Measurements from ENCODE around the gene HMCN1.
"Not testable (repeated sequence)": the region's sequence is repeated elsewhere in the genome, so short reads cannot be mapped to it uniquely, and the experiment has no call there.

HMCN1 gene

GRCh38 chr1:185792040-185792439, 57.8 kb downstream of the HMCN1 start:
- no peak for DNase-seq (ENCODE audit: low read depth in 1 of 2, low spot score in 1 of 2)

GRCh38 chr1:185794495-185794894, 60.3 kb downstream of the HMCN1 start:
- DNase-seq (ENCODE audit: low read depth in 1 of 2, low spot score in 1 of 2); in situ Hi-C loops (cut with HindIII; ENCODE audit: low pct_unique_long_range_greater_than_20kb, low sequenced_read_pairs): not testable (repeated sequence)

More at GRCh38 chr1:185792040-185792439, 57.8 kb downstream of the HMCN1 start:
- TF ChIP-seq JUND (IDR thresholded peaks at IDR 0.05; ENCODE audit: low read depth), result no peak
- in situ Hi-C loops (cut with HindIII; ENCODE audit: low pct_unique_long_range_greater_than_20kb, low sequenced_read_pairs), result no loop called here

- TF ChIP-seq JUND (IDR thresholded peaks at IDR 0.05; ENCODE audit: low read depth), result no peak
- in situ Hi-C loops (cut with HindIII; ENCODE audit: low pct_unique_long_range_greater_than_20kb, low sequenced_read_pairs), result no loop called here
- DNase-seq (ENCODE audit: low read depth in 1 of 2, low spot score in 1 of 2), result no peak
These were observed 61.0 kb downstream of the HMCN1 start for GRCh38 chr1:185795181-185795580.

- in situ Hi-C loops (cut with HindIII; ENCODE audit: low pct_unique_long_range_greater_than_20kb, low sequenced_read_pairs), result no loop called here
- no peak for TF ChIP-seq JUND (IDR thresholded peaks at IDR 0.05; ENCODE audit: low read depth)
- DNase-seq (ENCODE audit: low read depth in 1 of 2, low spot score in 1 of 2), result no peak
These were observed 64.3 kb downstream of the HMCN1 start for GRCh38 chr1:185798505-185798904.

GRCh38 chr1:185803241-185803640, 69.0 kb downstream of the HMCN1 start:
- no peak for TF ChIP-seq JUND (IDR thresholded peaks at IDR 0.05; ENCODE audit: low read depth)
- in situ Hi-C loops (cut with HindIII; ENCODE audit: low pct_unique_long_range_greater_than_20kb, low sequenced_read_pairs), result no loop called here
- DNase-seq (ENCODE audit: low read depth in 1 of 2, low spot score in 1 of 2), result no peak

- DNase-seq (ENCODE audit: low read depth in 1 of 2, low spot score in 1 of 2), result peak in 1 of 2 experiments; percentile 33
- in situ Hi-C loops (cut with HindIII; ENCODE audit: low pct_unique_long_range_greater_than_20kb, low sequenced_read_pairs), result no loop called here
- TF ChIP-seq JUND (IDR thresholded peaks at IDR 0.05; ENCODE audit: low read depth), result no peak
These were observed 70.0 kb downstream of the HMCN1 start for GRCh38 chr1:185804206-185804605.

- in situ Hi-C loops (cut with HindIII; ENCODE audit: low pct_unique_long_range_greater_than_20kb, low sequenced_read_pairs), result no loop called here
- DNase-seq (ENCODE audit: low read depth in 1 of 2, low spot score in 1 of 2), result no peak
- TF ChIP-seq JUND (IDR thresholded peaks at IDR 0.05; ENCODE audit: low read depth), result no peak
These were observed 70.4 kb downstream of the HMCN1 start for GRCh38 chr1:185804608-185805007.

GRCh38 chr1:185807275-185807674, 73.1 kb downstream of the HMCN1 start:
- no peak for TF ChIP-seq JUND (IDR thresholded peaks at IDR 0.05; ENCODE audit: low read depth)
- no peak for DNase-seq (ENCODE audit: low read depth in 1 of 2, low spot score in 1 of 2)
- in situ Hi-C loops (cut with HindIII; ENCODE audit: low pct_unique_long_range_greater_than_20kb, low sequenced_read_pairs), result no loop called here

GRCh38 chr1:185808631-185809030, 74.4 kb downstream of the HMCN1 start:
- no peak for TF ChIP-seq JUND (IDR thresholded peaks at IDR 0.05; ENCODE audit: low read depth)
- in situ Hi-C loops (cut with HindIII; ENCODE audit: low pct_unique_long_range_greater_than_20kb, low sequenced_read_pairs), result no loop called here
- DNase-seq (ENCODE audit: low read depth in 1 of 2, low spot score in 1 of 2), result no peak

GRCh38 chr1:185811073-185811709, 77.0 kb downstream of the HMCN1 start:
- no peak for TF ChIP-seq JUND (IDR thresholded peaks at IDR 0.05; ENCODE audit: low read depth)
- no peak for DNase-seq (ENCODE audit: low read depth in 1 of 2, low spot score in 1 of 2)
- in situ Hi-C loops (cut with HindIII; ENCODE audit: low pct_unique_long_range_greater_than_20kb, low sequenced_read_pairs), result no loop called here

GRCh38 chr1:185812934-185813333, 78.7 kb downstream of the HMCN1 start:
- no peak for DNase-seq (ENCODE audit: low read depth in 1 of 2, low spot score in 1 of 2)
- in situ Hi-C loops (cut with HindIII; ENCODE audit: low pct_unique_long_range_greater_than_20kb, low sequenced_read_pairs), result no loop called here
- TF ChIP-seq JUND (IDR thresholded peaks at IDR 0.05; ENCODE audit: low read depth), result no peak

- peak in 1 of 2 experiments; percentile 84 for DNase-seq (ENCODE audit: low read depth in 1 of 2, low spot score in 1 of 2)
- no peak for TF ChIP-seq JUND (IDR thresholded peaks at IDR 0.05; ENCODE audit: low read depth)
- in situ Hi-C loops (cut with HindIII; ENCODE audit: low pct_unique_long_range_greater_than_20kb, low sequenced_read_pairs), result no loop called here
These were observed 79.3 kb downstream of the HMCN1 start for GRCh38 chr1:185813401-185813979.

GRCh38 chr1:185816460-185816859, 82.3 kb downstream of the HMCN1 start:
- no peak for DNase-seq (ENCODE audit: low read depth in 1 of 2, low spot score in 1 of 2)
- no peak for TF ChIP-seq JUND (IDR thresholded peaks at IDR 0.05; ENCODE audit: low read depth)
- in situ Hi-C loops (cut with HindIII; ENCODE audit: low pct_unique_long_range_greater_than_20kb, low sequenced_read_pairs), result no loop called here

GRCh38 chr1:185819798-185820197, 85.6 kb downstream of the HMCN1 start:
- in situ Hi-C loops (cut with HindIII; ENCODE audit: low pct_unique_long_range_greater_than_20kb, low sequenced_read_pairs), result no loop called here
- DNase-seq (ENCODE audit: low read depth in 1 of 2, low spot score in 1 of 2), result no peak
- TF ChIP-seq JUND (IDR thresholded peaks at IDR 0.05; ENCODE audit: low read depth), result no peak

All from T47D (cell line).